ENCODE data around the gene NAGPA.
"Not testable (repeated sequence)": the region's sequence is repeated elsewhere in the genome, so short reads cannot be mapped to it uniquely, and the experiment has no call there.

The NAGPA gene, protein sequence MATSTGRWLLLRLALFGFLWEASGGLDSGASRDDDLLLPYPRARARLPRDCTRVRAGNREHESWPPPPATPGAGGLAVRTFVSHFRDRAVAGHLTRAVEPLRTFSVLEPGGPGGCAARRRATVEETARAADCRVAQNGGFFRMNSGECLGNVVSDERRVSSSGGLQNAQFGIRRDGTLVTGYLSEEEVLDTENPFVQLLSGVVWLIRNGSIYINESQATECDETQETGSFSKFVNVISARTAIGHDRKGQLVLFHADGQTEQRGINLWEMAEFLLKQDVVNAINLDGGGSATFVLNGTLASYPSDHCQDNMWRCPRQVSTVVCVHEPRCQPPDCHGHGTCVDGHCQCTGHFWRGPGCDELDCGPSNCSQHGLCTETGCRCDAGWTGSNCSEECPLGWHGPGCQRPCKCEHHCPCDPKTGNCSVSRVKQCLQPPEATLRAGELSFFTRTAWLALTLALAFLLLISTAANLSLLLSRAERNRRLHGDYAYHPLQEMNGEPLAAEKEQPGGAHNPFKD

GRCh38 chr16:5033256-5034166, at the start of gene NAGPA:
NAGPA (minus strand) TSS chr16:5033935; CDS start chr16:5033914, 21 bp downstream.
- DNase-seq (ENCODE audit: low read depth in 2 of 2) = peak; percentile 71 to 76

DNA sequence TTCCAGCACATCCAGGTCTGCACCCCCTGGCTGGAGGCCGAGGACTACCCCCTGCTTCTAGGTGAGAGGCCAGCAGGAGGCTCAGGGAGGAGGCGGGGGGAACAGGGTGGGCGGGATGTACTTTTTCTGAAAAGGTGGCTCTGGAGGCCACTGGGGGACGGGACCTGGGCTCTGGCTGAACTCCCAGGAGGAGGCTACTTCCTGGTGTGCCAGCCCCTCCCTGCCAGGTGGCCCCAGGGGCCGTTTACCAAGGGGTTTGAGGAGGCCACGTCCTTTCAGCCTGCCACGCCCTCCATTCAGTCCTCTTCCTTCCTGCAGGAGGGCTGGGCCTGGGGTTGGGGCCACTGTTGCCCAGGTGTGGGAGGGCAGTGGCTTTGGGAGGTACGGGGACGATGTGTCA, 47.3 kb upstream of the NAGPA start:
- DNase-seq (ENCODE audit: low read depth in 2 of 2) = not testable (repeated sequence)

DNA sequence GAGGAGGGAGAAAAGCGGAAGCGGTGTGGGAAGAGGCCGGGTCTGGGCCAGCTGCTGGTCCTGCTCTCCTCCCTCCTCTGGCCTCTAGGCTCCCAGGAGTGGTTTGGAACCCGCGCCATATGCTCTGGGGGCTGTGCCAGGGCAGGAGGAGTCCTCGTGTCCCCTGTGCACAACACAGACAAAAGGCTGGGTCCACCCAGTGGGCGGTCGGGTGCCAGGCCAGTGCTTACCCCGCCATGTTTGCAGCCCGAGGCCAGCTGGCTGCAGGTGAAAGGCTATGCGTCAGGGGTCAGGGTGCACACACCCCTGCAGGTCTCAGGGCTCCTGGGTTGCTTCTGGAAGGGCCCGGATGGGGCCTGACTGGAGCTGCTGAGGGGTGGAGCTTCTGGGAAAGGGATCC, 46.7 kb upstream of the NAGPA start:
- DNase-seq (ENCODE audit: low read depth in 2 of 2) = not testable (repeated sequence)

GRCh38 chr16:5078626-5079025, 44.9 kb upstream of the NAGPA start:
- no peak for DNase-seq (ENCODE audit: low read depth in 2 of 2)

GRCh38 chr16:5077304-5077703, 43.6 kb upstream of the NAGPA start:
- DNase-seq (ENCODE audit: low read depth in 2 of 2) = no peak

- DNase-seq (ENCODE audit: low read depth in 2 of 2) = no peak
Measured at GRCh38 chr16:5075637-5076036, 41.9 kb upstream of the NAGPA start.

DNA sequence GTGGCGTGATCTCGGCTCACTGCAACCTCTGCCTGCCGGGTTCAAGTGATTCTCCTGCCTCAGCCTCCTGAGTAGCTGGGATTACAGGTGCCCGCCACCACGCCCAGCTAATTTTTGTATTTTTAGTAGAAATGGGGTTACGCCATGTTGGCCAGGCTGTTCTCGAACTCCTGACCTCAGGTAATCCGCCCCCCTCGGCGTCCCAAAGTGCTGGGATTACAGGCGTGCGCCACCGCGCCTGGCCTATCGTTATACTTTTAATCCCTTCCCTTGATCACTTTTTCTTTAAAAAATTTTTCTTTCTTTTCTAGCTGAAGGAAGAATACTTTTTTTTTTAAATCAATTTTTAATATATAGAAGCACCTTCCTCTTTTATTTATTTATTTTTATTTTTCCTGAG, 40.0 kb upstream of the NAGPA start:
- DNase-seq (ENCODE audit: low read depth in 2 of 2) = not testable (repeated sequence)

DNA sequence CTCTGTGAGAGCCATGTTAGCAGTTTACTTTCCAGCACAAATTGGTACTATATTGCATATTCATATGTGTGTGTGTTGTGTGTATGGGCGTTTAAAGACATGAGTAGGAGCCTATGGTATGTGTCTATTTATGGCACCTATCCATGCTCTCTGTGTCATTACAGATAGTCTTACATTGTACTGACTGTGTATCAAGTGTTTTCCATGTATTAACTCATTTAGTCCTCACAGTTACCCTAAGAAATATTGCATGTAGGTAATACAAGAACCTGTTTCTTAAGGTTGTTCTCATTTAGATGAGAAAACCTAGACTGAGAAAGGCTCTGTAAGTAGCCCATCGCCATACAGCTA, 39.5 kb upstream of the NAGPA start:
- DNase-seq (ENCODE audit: low read depth in 2 of 2) = no peak

DNA sequence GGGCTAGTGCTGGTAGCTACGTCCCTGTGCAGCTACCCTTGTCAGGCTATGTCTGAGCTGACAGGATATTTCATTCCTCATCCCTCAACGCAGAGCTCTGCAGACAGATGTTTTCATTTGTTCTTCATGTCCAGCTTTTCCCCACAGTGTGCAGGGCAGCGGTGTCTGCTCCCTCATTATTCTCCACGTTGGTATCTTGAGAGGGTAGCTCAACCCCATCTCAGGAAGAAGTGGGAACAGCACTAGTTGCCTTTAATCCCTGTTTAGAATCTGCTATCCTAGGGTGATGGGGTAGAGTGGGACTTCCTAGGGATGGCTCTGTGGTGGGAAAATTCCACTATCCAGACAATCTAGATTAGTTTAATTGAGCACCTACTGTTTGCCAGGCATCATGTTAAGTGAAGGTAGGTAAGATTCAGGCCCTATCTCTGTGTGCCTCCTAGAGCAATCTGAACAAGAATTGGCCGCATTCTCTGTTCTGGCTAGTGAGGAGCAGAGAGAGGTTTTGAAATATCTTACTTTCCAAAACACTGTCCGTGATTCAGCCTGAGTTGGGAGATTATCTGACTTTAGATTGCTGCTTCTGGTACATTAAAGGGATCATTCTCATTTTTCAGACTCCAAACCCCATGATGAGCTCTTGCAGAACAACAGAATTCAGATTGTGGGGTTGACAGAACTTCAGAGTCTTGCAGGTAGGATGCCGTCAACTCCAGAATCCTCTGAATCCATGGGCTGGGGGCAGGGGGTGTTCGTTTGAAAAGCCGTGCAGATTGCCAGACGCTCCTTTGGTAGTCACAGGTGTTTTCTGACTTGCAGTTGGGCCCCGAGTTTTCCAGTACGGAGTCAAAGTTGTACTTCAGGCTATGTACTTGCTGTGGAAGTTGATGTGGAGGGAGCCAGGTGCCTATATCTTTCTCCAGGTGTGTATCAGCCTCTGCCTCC, 38.9 kb upstream of the NAGPA start:
- no peak for DNase-seq (ENCODE audit: low read depth in 2 of 2)

- DNase-seq (ENCODE audit: low read depth in 2 of 2) = peak; percentile 79
Measured at GRCh38 chr16:5071681-5072333, 38.1 kb upstream of the NAGPA start, which contains the start of gene ALG1. ALG1 (plus strand) TSS chr16:5071843; CDS start chr16:5071850, 7 bp downstream.

DNA sequence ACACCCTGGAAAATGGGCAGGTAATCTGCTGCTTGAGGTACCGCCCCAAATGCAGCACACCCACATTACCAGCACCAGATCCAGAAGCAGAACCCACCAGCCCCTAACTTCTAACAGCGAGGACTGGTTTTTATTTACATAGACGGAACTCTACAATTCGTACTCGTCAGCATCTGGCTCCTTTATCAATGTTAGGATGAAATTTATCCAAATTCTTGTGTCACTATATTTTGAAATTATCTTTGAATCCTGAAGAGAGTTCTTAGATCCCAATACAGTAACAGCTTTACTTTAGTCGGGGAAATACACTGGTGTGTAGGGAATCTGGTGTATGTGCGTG, 37.6 kb upstream of the NAGPA start:
- no peak for DNase-seq (ENCODE audit: low read depth in 2 of 2)

DNA sequence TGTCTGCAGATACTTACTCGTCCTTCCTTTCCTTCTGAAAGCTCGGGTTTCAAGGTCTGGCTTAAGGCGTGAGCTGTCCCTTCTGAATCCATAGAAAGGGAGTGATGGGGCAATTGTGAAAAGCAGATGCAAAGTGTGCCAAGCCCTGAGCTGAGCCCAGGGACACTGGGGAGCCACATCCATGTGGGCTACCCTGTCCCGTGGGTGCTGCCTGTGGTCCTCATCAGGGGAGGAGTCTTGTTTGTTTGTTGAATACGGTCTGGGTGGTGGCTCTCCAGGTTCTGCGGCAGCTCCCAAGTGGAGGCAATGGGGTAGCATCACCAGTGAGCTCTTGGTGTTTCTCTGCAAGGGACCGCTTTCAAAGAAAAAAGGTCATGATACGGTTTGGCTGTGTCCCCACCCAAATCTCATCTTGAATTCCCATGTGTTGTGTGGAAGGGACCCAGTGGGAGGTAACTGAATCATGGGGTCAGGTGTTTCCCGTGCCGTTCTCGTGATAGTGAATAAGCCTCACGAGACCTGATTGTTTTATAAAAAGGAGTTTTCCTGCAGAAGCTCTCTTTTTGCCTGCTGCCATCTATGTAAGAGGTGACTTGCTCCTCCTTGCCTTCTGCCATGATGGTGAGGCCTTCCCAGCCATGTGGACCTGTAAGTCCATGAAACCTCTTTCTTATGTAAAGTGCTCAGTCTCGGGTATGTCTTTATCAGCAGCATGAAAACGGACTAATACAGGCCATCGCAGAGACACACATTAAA, 36.9 kb upstream of the NAGPA start:
- DNase-seq (ENCODE audit: low read depth in 2 of 2) = no peak

DNA sequence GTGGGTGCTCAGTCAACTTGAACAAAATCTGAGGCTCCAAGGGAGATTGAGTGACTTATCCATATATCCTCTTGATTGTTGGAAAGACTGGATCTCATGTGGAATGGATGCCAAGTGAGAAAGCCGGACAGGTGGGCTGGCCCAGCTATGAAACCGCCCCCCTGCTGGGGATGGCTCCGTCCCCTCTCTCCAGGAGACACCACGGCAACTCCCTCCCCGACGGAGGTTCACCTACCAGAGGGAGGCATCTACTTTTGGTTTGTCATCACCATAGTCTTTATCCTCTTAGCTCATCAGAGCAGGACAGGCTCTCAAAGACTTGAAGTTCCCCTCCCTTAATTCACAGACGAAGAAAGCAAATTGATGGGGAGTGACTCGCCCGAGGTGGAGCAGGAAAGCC, 36.1 kb upstream of the NAGPA start:
- DNase-seq (ENCODE audit: low read depth in 2 of 2) = no peak

- DNase-seq (ENCODE audit: low read depth in 2 of 2) = no peak
Measured at GRCh38 chr16:5069048-5069447, 35.3 kb upstream of the NAGPA start.

DNA sequence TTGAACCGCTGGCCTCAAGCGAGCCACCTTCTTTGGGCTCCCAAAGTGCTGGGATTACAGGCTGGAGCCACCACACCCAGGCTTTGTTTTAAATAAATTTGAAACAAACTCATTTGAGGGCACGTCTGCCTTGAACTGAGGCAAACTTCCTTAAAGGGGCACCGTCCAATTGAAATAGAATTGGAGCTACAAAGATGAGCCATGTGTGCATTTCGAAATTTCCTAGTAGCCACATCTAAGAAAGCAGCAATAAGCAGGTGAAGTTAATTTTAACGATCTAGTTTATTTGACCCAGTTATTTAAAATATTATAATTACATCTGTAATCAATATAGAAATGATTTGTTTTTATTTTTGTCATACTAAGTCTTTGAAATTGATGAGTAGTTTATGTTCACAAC, 32.8 kb upstream of the NAGPA start:
- no peak for DNase-seq (ENCODE audit: low read depth in 2 of 2)

GRCh38 chr16:5065813-5066212, 32.1 kb upstream of the NAGPA start, which contains the start of gene C16orf89:
C16orf89 (minus strand) TSS chr16:5065956; CDS start chr16:5065908, 48 bp downstream.
- no peak for DNase-seq (ENCODE audit: low read depth in 2 of 2)

- no peak for DNase-seq (ENCODE audit: low read depth in 2 of 2)
Measured at GRCh38 chr16:5065326-5065725, 31.6 kb upstream of the NAGPA start.

DNA sequence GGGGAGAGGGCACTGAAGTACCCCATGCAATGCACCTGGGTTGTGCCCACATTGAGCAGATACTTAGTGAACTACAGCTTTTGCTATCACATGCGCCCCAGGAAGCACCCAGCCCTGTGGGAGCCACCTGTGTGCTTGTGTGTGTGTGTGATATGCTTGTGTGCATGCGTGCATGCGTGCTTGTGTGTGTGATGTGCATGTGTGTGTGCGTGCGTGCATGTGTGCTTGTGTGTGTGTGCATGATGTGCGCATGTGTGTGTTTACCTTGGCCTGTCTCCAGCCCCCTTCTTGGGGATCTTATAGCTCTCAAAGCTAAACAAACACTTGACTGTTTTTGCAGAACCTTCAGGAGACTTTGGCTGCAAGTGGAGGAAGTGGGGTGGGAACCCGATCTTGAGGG, 31.2 kb upstream of the NAGPA start:
- DNase-seq (ENCODE audit: low read depth in 2 of 2) = no peak

DNA sequence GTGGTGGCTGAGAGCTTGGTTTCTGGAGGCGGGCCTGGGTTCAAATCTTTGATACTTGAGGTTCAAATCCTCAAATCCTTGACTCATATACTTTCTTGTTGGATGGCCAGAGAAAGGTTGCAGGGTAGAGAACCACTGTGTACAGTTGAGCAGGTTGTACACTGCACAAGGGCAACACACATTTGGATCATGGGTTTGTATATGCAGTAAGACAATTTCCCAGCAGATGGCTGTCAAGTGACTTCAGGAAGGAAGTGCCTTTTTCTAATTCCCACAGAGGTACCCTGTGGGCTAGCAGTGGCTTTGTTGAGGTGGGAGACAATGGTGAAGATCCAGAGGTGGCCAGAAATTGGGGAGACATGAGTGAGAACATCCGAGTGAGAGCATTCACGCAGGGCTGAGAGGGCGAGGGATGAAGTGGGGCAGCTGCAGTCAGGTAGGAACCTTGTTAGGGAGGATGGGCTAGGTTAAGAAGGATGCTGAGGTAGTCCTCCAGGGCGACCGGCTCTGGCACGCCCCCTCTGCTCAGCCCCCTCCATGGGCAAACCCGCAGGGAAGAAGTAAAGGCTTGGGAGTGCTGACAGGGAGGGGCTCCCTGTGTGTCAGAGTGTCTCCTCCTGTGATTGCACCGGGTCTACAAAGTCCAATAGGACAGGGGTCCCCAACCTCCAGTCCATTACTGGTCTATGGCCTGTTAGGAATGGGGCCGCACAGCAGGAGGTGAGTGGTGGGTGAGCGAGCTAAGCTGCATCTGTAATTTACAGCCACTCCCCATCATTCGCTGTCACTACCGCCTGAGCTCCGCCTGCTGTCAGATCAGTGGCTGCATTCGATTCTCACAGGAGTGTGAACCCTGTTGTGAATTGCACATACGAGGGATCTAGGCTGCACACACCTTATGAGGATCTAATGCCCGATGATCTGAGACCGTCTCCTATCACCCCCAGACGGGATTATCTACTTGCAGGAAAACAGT, 29.3 kb upstream of the NAGPA start:
- DNase-seq (ENCODE audit: low read depth in 2 of 2) = no peak
